Measurements from ENCODE around the gene ZNF280D. TPM values are rescaled to one million over a fixed set of nuclear protein-coding genes. Genes with fewer than 3 reads are reported as not detected.

ZNF280D gene
- total and polyA plus RNA-seq, 2 of the 13 experiments (the other 11 are each of a cell fraction or from before 2014, with no cell fraction given), result 7.1 to 11.9 TPM

GRCh38 chr15:56735589-56735988 is 2.3 kb upstream of the ZNF280D start:
- Histone ChIP-seq H3K9ac (ENCODE audit: insufficient read depth, low read depth, low read length) (no peak overlapping the region), H3K27me3 (ENCODE audit: control insufficient read depth in 1 of 2, insufficient read depth in 2 of 2, low read length in 2 of 2) (no peaks in the 10 kb centered on the region; a peak in 1 of 5 replicates), H3K9me3 (ENCODE audit: low read length) (peaks cover 7% of the 10 kb centered on the region; the same call in 1 of the 2 replicates), H3K79me2 (ENCODE audit: insufficient read depth, low read length) (peaks cover 8% of the 10 kb centered on the region), H3K27ac (ENCODE audit: extremely low read length, insufficient read depth, low read length) (no peak overlapping the region), H3K4me2 (ENCODE audit: low read depth, low read length) (peak overlapping the region; percentile 5; the same call in 1 of the 2 replicates), H3K36me3 (replicated peaks in 1 of 2; ENCODE audit: control insufficient read depth in 1 of 2, insufficient read depth in 2 of 2, low read length in 2 of 2) (no peaks in the 10 kb centered on the region), H3K4me1 (ENCODE audit: insufficient read depth, low read length) (peaks cover 77% of the 10 kb centered on the region), H4K20me1 (ENCODE audit: insufficient read depth, low read length) (no peaks in the 10 kb centered on the region), H3K4me3 (replicated peaks in 1 of 3; ENCODE audit: insufficient read depth in 1 of 3, low read depth in 2 of 3, low read length in 3 of 3) (no peak overlapping the region), H2AFZ (ENCODE audit: low read length) (no peak overlapping the region)
- intact Hi-C loops (cut with micrococcal nuclease; ENCODE audit: unreplicated experiment), result loop anchor here (10.0 kb wide), 1 partner anchor 241 kb away; no protein-coding TSS in a partner anchor
- ATAC-seq (no peak), FAIRE-seq (no peak), DNase-seq (ENCODE audit: low spot score) (no peak)
- in situ Hi-C loops (cut with HindIII; ENCODE audit: extremely low pct_ligation_motif_present, low pct_unique_long_range_greater_than_20kb), result no loop called here
- ChIA-PET CTCF (ENCODE audit: low intra/inter-chr PET ratio, low total read pairs) (no interaction called here), POLR2A (no interaction called here)
- TF ChIP-seq EP300 (IDR thresholded peaks at IDR 0.05; ENCODE audit: low read depth in 2 of 2, low read length in 2 of 2) (no peak), EP300 (CRISPR knock-in tag; IDR thresholded peaks at IDR 0.05; ENCODE audit: borderline replicate concordance) (no peak), HNF4A (CRISPR knock-in tag; IDR thresholded peaks at IDR 0.05) (peak; percentile 30; the same call in 1 of the 2 replicates), ZNF143 (CRISPR knock-in tag; IDR thresholded peaks at IDR 0.05) (no peak), ZNF282 (IDR thresholded peaks at IDR 0.05; ENCODE audit: partially characterized antibody) (no peak)
- TF ChIP-seq, protein P1, sequence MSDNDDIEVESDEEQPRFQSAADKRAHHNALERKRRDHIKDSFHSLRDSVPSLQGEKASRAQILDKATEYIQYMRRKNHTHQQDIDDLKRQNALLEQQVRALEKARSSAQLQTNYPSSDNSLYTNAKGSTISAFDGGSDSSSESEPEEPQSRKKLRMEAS (IDR thresholded peaks at IDR 0.05), result no peak
- no TSS peak for BruUV-seq (replicated peaks)
- WGBS (ENCODE audit: low lambda C conversion rate), result 21% methylated on average over 3 of the region's 3 CpGs

DNA sequence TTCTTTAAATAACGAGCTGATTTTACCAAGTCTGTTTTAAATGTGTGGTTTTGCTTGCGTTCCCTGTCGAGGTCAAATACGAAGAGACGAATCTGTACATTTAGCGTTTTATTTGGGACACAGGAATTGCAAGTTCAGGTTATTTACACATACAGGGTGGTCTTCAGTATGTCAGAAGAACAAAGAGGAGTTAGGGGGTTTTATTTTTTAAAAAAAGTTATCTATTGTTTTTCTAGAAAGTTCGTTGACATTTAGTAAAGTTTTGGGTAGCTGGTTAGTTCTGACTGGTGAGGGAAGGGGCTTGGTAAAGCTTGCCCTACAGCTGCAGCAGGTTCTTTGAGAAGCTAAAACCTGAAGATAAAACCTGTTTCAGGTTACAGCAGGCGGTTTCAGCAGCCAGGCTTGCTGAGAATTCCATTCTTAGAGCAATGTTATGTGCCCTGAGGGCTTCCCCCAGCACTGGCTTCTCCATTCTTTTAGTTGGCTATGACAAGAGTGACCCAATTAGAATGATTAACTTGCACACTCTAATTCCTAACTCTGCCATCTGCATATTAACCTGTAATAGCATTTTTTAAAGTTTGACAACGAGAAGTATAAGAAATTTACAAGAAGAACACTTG is 815 bp upstream of the ZNF280D start:
- Histone ChIP-seq H3K9ac (ENCODE audit: insufficient read depth, low read depth, low read length) (no peak overlapping the region), H3K27ac (ENCODE audit: extremely low read length, insufficient read depth, low read length) (no peak overlapping the region), H2AFZ (ENCODE audit: low read length) (no peak overlapping the region), H3K9me3 (ENCODE audit: low read length) (peaks cover 7% of the 10 kb centered on the region; the same call in 1 of the 2 replicates), H3K27me3 (ENCODE audit: control insufficient read depth in 1 of 2, insufficient read depth in 2 of 2, low read length in 2 of 2) (no peaks in the 10 kb centered on the region; a peak in 1 of 5 replicates), H3K4me3 (replicated peaks in 1 of 3; ENCODE audit: insufficient read depth in 1 of 3, low read depth in 2 of 3, low read length in 3 of 3) (no peak overlapping the region), H3K4me2 (ENCODE audit: low read depth, low read length) (no peak overlapping the region), H3K36me3 (replicated peaks in 1 of 2; ENCODE audit: control insufficient read depth in 1 of 2, insufficient read depth in 2 of 2, low read length in 2 of 2) (no peaks in the 10 kb centered on the region), H3K79me2 (ENCODE audit: insufficient read depth, low read length) (peaks cover 13% of the 10 kb centered on the region), H4K20me1 (ENCODE audit: insufficient read depth, low read length) (no peaks in the 10 kb centered on the region), H3K4me1 (ENCODE audit: insufficient read depth, low read length) (peaks cover 67% of the 10 kb centered on the region)
- FAIRE-seq, result no peak
- POLR2A ChIA-PET, result interaction anchor here (1.0 kb wide), 2 partner anchors 39 to 74 kb away, joined by 3 to 4 read pairs; no protein-coding TSS in a partner anchor
- in situ Hi-C loops (cut with HindIII; ENCODE audit: extremely low pct_ligation_motif_present, low pct_unique_long_range_greater_than_20kb) (no loop called here), intact Hi-C loops (cut with micrococcal nuclease; ENCODE audit: unreplicated experiment) (loop anchor here (10.0 kb wide), 1 partner anchor 239 kb away; no protein-coding TSS in a partner anchor)
- DNase-seq (ENCODE audit: low spot score), result no peak
- ATAC-seq, result no peak
- WGBS (ENCODE audit: low lambda C conversion rate), result 93% methylated on average over 9 of the region's 9 CpGs
- CTCF ChIA-PET (ENCODE audit: low intra/inter-chr PET ratio, low total read pairs), result no interaction called here
- no peak for TF ChIP-seq ZBTB20 (CRISPR knock-in tag; IDR thresholded peaks at IDR 0.05; ENCODE audit: borderline replicate concordance, low read depth)
- 0 out of 2 replicates have a peak, but pooled peaks have one; percentile 18 for TF ChIP-seq ZNF790 (CRISPR knock-in tag; IDR thresholded peaks at IDR 0.05; ENCODE audit: borderline replicate concordance)
- no TSS peak for BruUV-seq (replicated peaks)
